Heart left ventricle (tissue), 16 donors: Measurements from ENCODE around the gene TGM2. TPM values are rescaled to one million over a fixed set of nuclear protein-coding genes. Genes with fewer than 3 reads are reported as not detected.

Experiments used
- ATAC-seq, 4 donors: fragments of 200-7000 bp; cut with Tn5 transposase; one replicate each; pipeline ENCODE4 v1.9.1; 2020 to 2022; ENCODE audit warnings: moderate library complexity in 4 of 4, mild to moderate bottlenecking in 3 of 4, moderate number of reproducible peaks in 1 of 4
- DNase-seq, 5 donors: peaks; one replicate each; pipeline ENCODE4 v3.0.0-alpha.2; 2020
- H3K27ac ChIP-seq, 12 donors: fragments of 200-600 bp; sonication (generic) in 4 of 12; one replicate each; pipeline versions ENCODE4 v1.5.0 to v1.8.0; 2016 to 2022; ENCODE audit warnings: mild to moderate bottlenecking in 2 of 12
- H3K27me3 ChIP-seq, 9 donors: fragments of 200-600 bp; sonication (generic) in 2 of 9; one replicate each; pipeline versions ENCODE4 v1.5.1 to v1.8.0; 2016 to 2022; ENCODE audit warnings: mild to moderate bottlenecking in 3 of 9
- H3K36me3 ChIP-seq, 9 donors: fragments of 200-600 bp; sonication (generic) in 2 of 9; one replicate each; pipeline versions ENCODE4 v1.5.0 to v1.8.0; 2018 to 2022; ENCODE audit warnings: mild to moderate bottlenecking in 2 of 9
- H3K4me1 ChIP-seq, 12 donors: fragments of 200-600 bp; sonication (generic) in 4 of 12; one replicate each; pipeline versions ENCODE4 v1.5.0 to v1.8.0; 2016 to 2022; ENCODE audit warnings: mild to moderate bottlenecking in 3 of 12
- H3K4me3 ChIP-seq, 12 donors: fragments of 200-600 bp; sonication (generic) in 4 of 12; one replicate each; pipeline versions ENCODE4 v1.5.0 to v1.8.0; 2017 to 2022; ENCODE audit warnings: mild to moderate bottlenecking in 9 of 12, moderate library complexity in 4 of 12
- H3K9me3 ChIP-seq, 12 donors: fragments of 200-600 bp; sonication (generic) in 4 of 12; one replicate each; pipeline versions ENCODE4 v1.5.0 to v1.8.0; 2016 to 2022; ENCODE audit warnings: mild to moderate bottlenecking in 1 of 12
- CTCF ChIP-seq, 12 donors: fragments of 200-600 bp; sonication (generic) in 4 of 12; IDR thresholded peaks; one replicate each; pipeline versions ENCODE4 v1.5.0 to v1.8.0; 2018 to 2022; ENCODE audit warnings: antibody characterized with exemption in 12 of 12, mild to moderate bottlenecking in 5 of 12
- POLR2A ChIP-seq, 2 donors: fragments of 450-650 bp; IDR thresholded peaks; one replicate each; pipeline ENCODE4 v1.6.1; 2017; ENCODE audit warnings: antibody characterized with exemption in 2 of 2, mild to moderate bottlenecking in 2 of 2, moderate library complexity in 2 of 2
- WGBS, 4 donors: extraction: QIAGEN DNeasy Blood & Tissue Kit in 2 of 4; methylation state at CpG; one replicate each; pipeline versions ENCODE4 v1.1.5 to v1.1.7; 2013 to 2018; 5-methylcytosine and 5-hydroxymethylcytosine counted together
- intact Hi-C, 10 donors: fragments of 100-400 bp; cut with DNase I; formaldehyde crosslinking; loops; one replicate each; pipeline versions ENCODE4 v1.11.1 to v1.14.2; 2022
- polyA plus RNA-seq, 2 donors: library from polyadenylated mRNA; stranded (reverse); fragments of 200-250 nt; gene quantifications; one replicate each; pipeline ENCODE4 v1.2.3, GENCODE V29; 2013
- total RNA-seq, 9 donors: library from RNA; depleted of rRNA in 2 of 9; stranded (reverse); fragments of >200 nt in 2 of 9; fragmentation: NEBNext Ultra II Directional in 3 of 9; extraction: Animal tissue kit (Norgen Biotek cat#: 25700) in 3 of 9; gene quantifications; one replicate each; pipeline versions ENCODE4 v1.1.0 to v1.2.4, GENCODE V29; 2016 to 2023
- donor health status: ischemic (EF 13 %, LVEDD 7.1; RV severe dilation, severe dysfunction).
- donor health status: healthy with polysubstance abuse.
- donor health status: DM: no; HTN: yes; CAD: no.
- donor health status: DM: no; HTN: no; CAD: no.
- donor health status: ischemic (EF 25% LVEDD 6.9; RV normal size, moderate dysfunction).
- donor health status: ischemic (EF 25% LVEDD 5.7; RV mildly dilated, moderate dysfunction).
- donor health status: healthy.
- donor health status: DM: yes; HTN: yes; CAD: no.
- donor health status: ischemic (EF 35%, LVEDD 5.7; RV mildly dilated, moderate dysfunction).
- donor health status: nonischemic (EF 11% LVEDD 7.7; RV severe dilation, severe dysfunction).
- donor health status: DM: yes; HTN: yes; CAD: no.
- donor health status: PGD.
- donor health status: ischemic (EF 29% LVEDD 5.4; RV normal size, mild dysfunction).
- donor health status: nonischemic (EF 23%, LVEDD 6.1; RV moderate dilation, normal function).

TGM2 gene
- total and polyA plus RNA-seq, 11 donors = 211 to 1,146 (median 567) TPM

GRCh38 chr20:38202982-38203293, 37.9 kb upstream of the TGM2 start:
- ATAC-seq (no peak), DNase-seq (no peak)
- no peaks in the 10 kb centered on the region for H3K36me3 ChIP-seq
- H3K9me3 ChIP-seq = peaks cover 0 to 9% (median 0%) of the 10 kb centered on the region in 12 donors
- peaks cover 0 to 23% (median 0%) of the 10 kb centered on the region in 12 donors for H3K4me1 ChIP-seq
- H3K27me3 ChIP-seq = no peaks in the 10 kb centered on the region
- TF ChIP-seq CTCF (IDR thresholded peaks at IDR 0.05) (no peak), POLR2A (IDR thresholded peaks at IDR 0.05) (no peak)
- WGBS, 4 donors = 87 to 93% (median 90%) methylated on average over 8 of the region's 8 CpGs
- H3K27ac ChIP-seq = no peak overlapping the region
- intact Hi-C loops = no loop called here
- H3K4me3 ChIP-seq = no peak overlapping the region

GRCh38 chr20:38202153-38202981, 37.3 kb upstream of the TGM2 start:
- DNase-seq (no peak), ATAC-seq (no peak)
- H3K4me3 ChIP-seq = no peak overlapping the region
- no peak for TF ChIP-seq CTCF (IDR thresholded peaks at IDR 0.05)
- TF ChIP-seq POLR2A (IDR thresholded peaks at IDR 0.05) = no peak
- no peaks in the 10 kb centered on the region for H3K27me3 ChIP-seq
- 87 to 91% (median 89%) methylated on average over 12 of the region's 12 CpGs for WGBS, 4 donors
- H3K4me1 ChIP-seq = peaks cover 0 to 29% (median 0%) of the 10 kb centered on the region in 12 donors
- no peaks in the 10 kb centered on the region for H3K36me3 ChIP-seq
- peaks cover 0 to 9% (median 0%) of the 10 kb centered on the region in 12 donors for H3K9me3 ChIP-seq
- intact Hi-C loops = no loop called here
- no peak overlapping the region for H3K27ac ChIP-seq

- Histone ChIP-seq H3K27ac (no peak overlapping the region), H3K4me1 (peaks cover 0 to 39% (median 2%) of the 10 kb centered on the region in 12 donors), H3K27me3 (no peaks in the 10 kb centered on the region), H3K4me3 (no peak overlapping the region), H3K36me3 (no peaks in the 10 kb centered on the region), H3K9me3 (peaks cover 0 to 5% (median 0%) of the 10 kb centered on the region in 12 donors)
- DNase-seq = peak in 1 of 5 donors; percentile 63
- ATAC-seq = peak in 2 of 4 donors; percentile 29 to 49
- WGBS, 4 donors = 71 to 80% (median 73%) methylated on average over 3 to 6 of the region's 6 CpGs
- TF ChIP-seq POLR2A (IDR thresholded peaks at IDR 0.05) = no peak
- intact Hi-C loops = no loop called here
These were observed 36.3 kb upstream of the TGM2 start for GRCh38 chr20:38201356-38201755.

- TF ChIP-seq CTCF (IDR thresholded peaks at IDR 0.05) (no peak), POLR2A (IDR thresholded peaks at IDR 0.05) (no peak)
- H3K27ac ChIP-seq = no peak overlapping the region
- no peak overlapping the region for H3K4me3 ChIP-seq
- no peak for DNase-seq
- intact Hi-C loops = no loop called here
- 79 to 93% (median 83%) methylated on average over 2 to 3 of the region's 3 CpGs for WGBS, 4 donors
- no peak for ATAC-seq
- H3K36me3 ChIP-seq = no peaks in the 10 kb centered on the region
- no peaks in the 10 kb centered on the region for H3K27me3 ChIP-seq
- H3K4me1 ChIP-seq = peaks cover 0 to 46% (median 4%) of the 10 kb centered on the region in 12 donors
- no peaks in the 10 kb centered on the region for H3K9me3 ChIP-seq
These were observed 35.6 kb upstream of the TGM2 start for GRCh38 chr20:38200646-38201045.
